HEK293 (cell line): ENCODE measurements around the gene PCLAF.

Experiments used
- EGR2 ChIP-seq: fragments of 450-650 bp; formaldehyde crosslinking; IDR thresholded peaks from 2 replicates; pipeline ENCODE4 v1.5.1; 2016; ENCODE audit warnings: low read depth, missing biosample characterization, missing genetic modification characterization
- GFI1B ChIP-seq: fragments of 450-650 bp; formaldehyde crosslinking; IDR thresholded peaks from 2 replicates; pipeline ENCODE4 v1.5.1; 2016; ENCODE audit warnings: missing biosample characterization, missing genetic modification characterization
- KLF8 ChIP-seq: fragments of 450-650 bp; formaldehyde crosslinking; IDR thresholded peaks from 2 replicates; pipeline ENCODE4 v1.5.1; 2016; ENCODE audit warnings: missing biosample characterization, missing genetic modification characterization
- MYNN ChIP-seq: fragments of 450-650 bp; formaldehyde crosslinking; IDR thresholded peaks from 2 replicates; pipeline ENCODE4 v1.5.1; 2016; ENCODE audit warnings: missing biosample characterization, missing genetic modification characterization, borderline replicate concordance
- MZF1 ChIP-seq: fragments of 450-650 bp; formaldehyde crosslinking; IDR thresholded peaks from 2 replicates; pipeline ENCODE4 v1.5.1; 2017; ENCODE audit warnings: missing biosample characterization, missing genetic modification characterization, borderline replicate concordance
- OSR2 ChIP-seq: fragments of 450-650 bp; formaldehyde crosslinking; IDR thresholded peaks from 2 replicates; pipeline ENCODE4 v1.5.1; 2016; ENCODE audit warnings: missing biosample characterization, missing genetic modification characterization
- OVOL3 ChIP-seq: fragments of 450-650 bp; formaldehyde crosslinking; IDR thresholded peaks from 2 replicates; pipeline ENCODE4 v1.5.1; 2016; ENCODE audit warnings: missing biosample characterization, missing genetic modification characterization
- PATZ1 ChIP-seq: fragments of 450-650 bp; formaldehyde crosslinking; IDR thresholded peaks from 2 replicates; pipeline ENCODE4 v1.5.1; 2016; ENCODE audit warnings: missing biosample characterization, missing genetic modification characterization
- SCRT2 ChIP-seq: fragments of 450-650 bp; formaldehyde crosslinking; IDR thresholded peaks from 2 replicates; pipeline ENCODE4 v1.5.1; 2016; ENCODE audit warnings: missing biosample characterization, missing genetic modification characterization
- SP2 ChIP-seq: fragments of 450-650 bp; formaldehyde crosslinking; IDR thresholded peaks from 2 replicates; pipeline ENCODE4 v1.5.1; 2016; ENCODE audit warnings: missing biosample characterization, missing genetic modification characterization
- YY1 ChIP-seq: fragments of 450-650 bp; formaldehyde crosslinking; IDR thresholded peaks from 2 replicates; pipeline ENCODE4 v1.5.1; 2018; ENCODE audit warnings: missing biosample characterization, missing genetic modification characterization
- ZBTB21 ChIP-seq: fragments of 450-650 bp; formaldehyde crosslinking; IDR thresholded peaks from 2 replicates; pipeline ENCODE4 v1.5.1; 2017; ENCODE audit warnings: missing biosample characterization, missing genetic modification characterization
- ZBTB26 ChIP-seq: fragments of 450-650 bp; formaldehyde crosslinking; optimal IDR thresholded peaks from 2 replicates; pipeline ENCODE3; 2016; ENCODE audit warnings: missing biosample characterization, mild to moderate bottlenecking, missing genetic modification characterization
- ZBTB49 ChIP-seq: fragments of 450-650 bp; formaldehyde crosslinking; IDR thresholded peaks from 2 replicates; pipeline ENCODE4 v1.5.1; 2016; ENCODE audit warnings: missing biosample characterization, missing genetic modification characterization, low read depth
- ZIC2 ChIP-seq: fragments of 450-650 bp; formaldehyde crosslinking; IDR thresholded peaks from 2 replicates; pipeline ENCODE4 v1.5.1; 2016; ENCODE audit warnings: missing biosample characterization, missing genetic modification characterization
- ZNF121 ChIP-seq: fragments of 450-650 bp; formaldehyde crosslinking; IDR thresholded peaks from 2 replicates; pipeline ENCODE4 v1.5.1; 2016; ENCODE audit warnings: missing biosample characterization, missing genetic modification characterization
- ZNF148 ChIP-seq: fragments of 450-650 bp; formaldehyde crosslinking; IDR thresholded peaks from 2 replicates; pipeline ENCODE4 v1.5.0; 2017; ENCODE audit warnings: missing biosample characterization, missing genetic modification characterization, borderline replicate concordance
- ZNF19 ChIP-seq: fragments of 450-650 bp; formaldehyde crosslinking; IDR thresholded peaks from 2 replicates; pipeline ENCODE4; 2016; ENCODE audit warnings: missing biosample characterization, missing genetic modification characterization, low read depth
- ZNF26 ChIP-seq: fragments of 450-650 bp; formaldehyde crosslinking; IDR thresholded peaks from 2 replicates; pipeline ENCODE4 v1.5.1; 2016; ENCODE audit warnings: missing biosample characterization, missing genetic modification characterization
- ZNF391 ChIP-seq: fragments of 450-650 bp; formaldehyde crosslinking; IDR thresholded peaks from 2 replicates; pipeline ENCODE4 v1.5.1; 2016; ENCODE audit warnings: low read depth, missing biosample characterization, missing genetic modification characterization, borderline replicate concordance
- ZNF394 ChIP-seq: fragments of 450-650 bp; formaldehyde crosslinking; IDR thresholded peaks from 2 replicates; pipeline ENCODE4 v1.5.1; 2016; ENCODE audit warnings: missing biosample characterization, missing genetic modification characterization, mild to moderate bottlenecking, moderate library complexity, borderline replicate concordance
- ZNF558 ChIP-seq: fragments of 450-650 bp; formaldehyde crosslinking; IDR thresholded peaks from 2 replicates; pipeline ENCODE4 v1.5.1; 2016; ENCODE audit warnings: missing biosample characterization, missing genetic modification characterization
- ZNF580 ChIP-seq: fragments of 450-650 bp; formaldehyde crosslinking; IDR thresholded peaks from 2 replicates; pipeline ENCODE4 v1.5.1; 2016; ENCODE audit warnings: missing biosample characterization, missing genetic modification characterization
- ZNF623 ChIP-seq: fragments of 450-650 bp; formaldehyde crosslinking; IDR thresholded peaks from 2 replicates; pipeline ENCODE4 v1.5.1; 2016; ENCODE audit warnings: missing biosample characterization, missing genetic modification characterization
- ZNF692 ChIP-seq: fragments of 450-650 bp; formaldehyde crosslinking; IDR thresholded peaks from 2 replicates; pipeline ENCODE4 v1.5.1; 2016; ENCODE audit warnings: missing biosample characterization, missing genetic modification characterization
- ZNF830 ChIP-seq: fragments of 450-650 bp; IDR thresholded peaks from 2 replicates; pipeline ENCODE4 v1.5.0; 2018; ENCODE audit warnings: missing biosample characterization, missing genetic modification characterization, low read depth, mild to moderate bottlenecking, moderate library complexity
- ZNF843 ChIP-seq: fragments of 450-650 bp; formaldehyde crosslinking; IDR thresholded peaks from 2 replicates; pipeline ENCODE4 v1.5.1; 2016; ENCODE audit warnings: missing biosample characterization, missing genetic modification characterization
- ZXDB ChIP-seq: fragments of 450-650 bp; formaldehyde crosslinking; IDR thresholded peaks from 2 replicates; pipeline ENCODE4 v1.5.1; 2016; ENCODE audit warnings: missing biosample characterization, missing genetic modification characterization

PCLAF gene

GRCh38 chr15:64387562-64388168, 6.4 kb upstream of the PCLAF start, which contains the start of gene TRIP4 (continued):
- peak; percentile 89 for TF ChIP-seq PATZ1
- TF ChIP-seq ZNF830 = no peak
- peak; percentile 44 for TF ChIP-seq ZNF623
- peak; percentile 98 for TF ChIP-seq ZXDB (tag by site-specific recombination)
- 0 out of 2 replicates have a peak, but pooled peaks have one; percentile 67 for TF ChIP-seq ZBTB49 (tag by site-specific recombination)
- TF ChIP-seq ZNF148 (tag by site-specific recombination) = peak; percentile 93; the same call in 1 of the 2 replicates
- peak; percentile 72 for TF ChIP-seq SCRT2 (tag by site-specific recombination)
- peak; percentile 23; the same call in 1 of the 2 replicates for TF ChIP-seq OSR2 (tag by site-specific recombination)
- TF ChIP-seq ZNF394 (tag by site-specific recombination) = peak; percentile 94
- TF ChIP-seq OVOL3 (tag by site-specific recombination) = peak; percentile 87
- TF ChIP-seq YY1 = peak; percentile 97
- TF ChIP-seq ZNF843 = peak; percentile 87
- peak; percentile 84 for TF ChIP-seq MYNN (tag by site-specific recombination)
- TF ChIP-seq ZNF580 (tag by site-specific recombination) = peak; percentile 97
- TF ChIP-seq ZIC2 = peak; percentile 40
- TF ChIP-seq GFI1B (tag by site-specific recombination) = peak; percentile 68; the same call in 1 of the 2 replicates
- TF ChIP-seq ZNF558 = peak; percentile 68; the same call in 1 of the 2 replicates
- TF ChIP-seq SP2 (tag by site-specific recombination) = peak; percentile 95
- no peak for TF ChIP-seq ZNF26 (tag by site-specific recombination)
- TF ChIP-seq ZNF692 (tag by site-specific recombination) = peak; percentile 96
- peak; percentile 91 for TF ChIP-seq MZF1 (tag by site-specific recombination)
- peak; percentile 98 for TF ChIP-seq KLF8
- peak; percentile 75 for TF ChIP-seq ZBTB21 (tag by site-specific recombination)
- TF ChIP-seq ZNF391 (tag by site-specific recombination) = peak; percentile 99
- TF ChIP-seq ZBTB26 (tag by site-specific recombination) = peak; percentile 50
- peak; percentile 51; the same call in 1 of the 2 replicates for TF ChIP-seq ZNF121 (tag by site-specific recombination)
- TF ChIP-seq EGR2 (tag by site-specific recombination) = peak; percentile 79
- TF ChIP-seq ZNF19 = no peak
